ENCODE data around the gene RALGDS.

DNA sequence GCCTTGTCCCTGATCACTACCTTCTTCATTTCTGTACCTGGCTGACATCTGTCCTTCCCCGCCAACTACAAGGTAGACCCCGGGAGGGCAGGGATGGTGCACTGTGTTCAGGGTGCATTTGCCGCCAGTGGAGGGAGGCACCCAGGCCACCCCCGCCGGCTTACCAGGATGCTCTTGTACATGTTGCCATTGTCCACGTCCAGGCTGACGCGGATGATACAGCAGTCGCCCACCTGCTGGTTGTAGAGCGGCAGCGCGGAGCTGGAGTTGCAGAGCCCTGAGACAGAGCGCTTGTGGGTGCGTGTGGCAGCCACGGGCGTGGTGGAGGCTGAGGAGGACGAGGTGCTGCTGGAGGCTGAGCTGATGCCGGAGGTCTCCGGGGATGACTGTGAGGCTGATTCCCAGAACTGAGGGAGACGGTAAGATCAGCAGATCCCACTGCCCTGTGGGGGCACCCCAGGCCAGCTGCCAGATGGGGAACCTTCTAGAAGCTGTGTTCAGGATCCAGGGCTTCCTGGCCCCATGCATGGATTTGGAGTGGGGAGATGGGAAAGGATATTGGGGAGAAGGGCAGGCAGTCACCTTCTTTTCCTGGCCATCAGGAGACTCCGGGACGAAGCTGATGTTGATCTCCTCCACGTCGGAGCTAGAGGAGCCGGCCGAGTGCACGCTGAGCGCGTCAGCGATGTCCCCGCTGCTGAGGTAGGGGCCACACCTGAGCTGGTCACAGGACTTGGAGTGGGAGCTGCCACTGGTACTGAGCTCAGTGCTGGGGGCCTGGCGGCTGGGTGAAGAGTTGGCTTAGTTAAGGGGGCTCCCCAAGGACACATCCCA lies 19.5 kb downstream of the RALGDS start:
- TF ChIP-seq, protein P1, sequence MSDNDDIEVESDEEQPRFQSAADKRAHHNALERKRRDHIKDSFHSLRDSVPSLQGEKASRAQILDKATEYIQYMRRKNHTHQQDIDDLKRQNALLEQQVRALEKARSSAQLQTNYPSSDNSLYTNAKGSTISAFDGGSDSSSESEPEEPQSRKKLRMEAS (CRISPR knock-in tag; IDR thresholded peaks at IDR 0.05): no peak
- TF ChIP-seq, protein P2, sequence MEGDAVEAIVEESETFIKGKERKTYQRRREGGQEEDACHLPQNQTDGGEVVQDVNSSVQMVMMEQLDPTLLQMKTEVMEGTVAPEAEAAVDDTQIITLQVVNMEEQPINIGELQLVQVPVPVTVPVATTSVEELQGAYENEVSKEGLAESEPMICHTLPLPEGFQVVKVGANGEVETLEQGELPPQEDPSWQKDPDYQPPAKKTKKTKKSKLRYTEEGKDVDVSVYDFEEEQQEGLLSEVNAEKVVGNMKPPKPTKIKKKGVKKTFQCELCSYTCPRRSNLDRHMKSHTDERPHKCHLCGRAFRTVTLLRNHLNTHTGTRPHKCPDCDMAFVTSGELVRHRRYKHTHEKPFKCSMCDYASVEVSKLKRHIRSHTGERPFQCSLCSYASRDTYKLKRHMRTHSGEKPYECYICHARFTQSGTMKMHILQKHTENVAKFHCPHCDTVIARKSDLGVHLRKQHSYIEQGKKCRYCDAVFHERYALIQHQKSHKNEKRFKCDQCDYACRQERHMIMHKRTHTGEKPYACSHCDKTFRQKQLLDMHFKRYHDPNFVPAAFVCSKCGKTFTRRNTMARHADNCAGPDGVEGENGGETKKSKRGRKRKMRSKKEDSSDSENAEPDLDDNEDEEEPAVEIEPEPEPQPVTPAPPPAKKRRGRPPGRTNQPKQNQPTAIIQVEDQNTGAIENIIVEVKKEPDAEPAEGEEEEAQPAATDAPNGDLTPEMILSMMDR (IDR thresholded peaks at IDR 0.05): no peak
- TF ChIP-seq IRF2 (CRISPR knock-in tag; IDR thresholded peaks at IDR 0.05; ENCODE audit: borderline replicate concordance, low read depth) (no peak), ZNF219 (CRISPR knock-in tag; IDR thresholded peaks at IDR 0.05; ENCODE audit: borderline replicate concordance) (no peak)
- TF ChIP-seq, protein P3, sequence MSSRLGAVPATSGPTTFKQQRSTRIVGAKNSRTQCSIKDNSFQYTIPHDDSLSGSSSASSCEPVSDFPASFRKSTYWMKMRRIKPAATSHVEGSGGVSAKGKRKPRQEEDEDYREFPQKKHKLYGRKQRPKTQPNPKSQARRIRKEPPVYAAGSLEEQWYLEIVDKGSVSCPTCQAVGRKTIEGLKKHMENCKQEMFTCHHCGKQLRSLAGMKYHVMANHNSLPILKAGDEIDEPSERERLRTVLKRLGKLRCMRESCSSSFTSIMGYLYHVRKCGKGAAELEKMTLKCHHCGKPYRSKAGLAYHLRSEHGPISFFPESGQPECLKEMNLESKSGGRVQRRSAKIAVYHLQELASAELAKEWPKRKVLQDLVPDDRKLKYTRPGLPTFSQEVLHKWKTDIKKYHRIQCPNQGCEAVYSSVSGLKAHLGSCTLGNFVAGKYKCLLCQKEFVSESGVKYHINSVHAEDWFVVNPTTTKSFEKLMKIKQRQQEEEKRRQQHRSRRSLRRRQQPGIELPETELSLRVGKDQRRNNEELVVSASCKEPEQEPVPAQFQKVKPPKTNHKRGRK (CRISPR knock-in tag; IDR thresholded peaks at IDR 0.05; ENCODE audit: borderline replicate concordance): no peak
- TF ChIP-seq, protein P4, sequence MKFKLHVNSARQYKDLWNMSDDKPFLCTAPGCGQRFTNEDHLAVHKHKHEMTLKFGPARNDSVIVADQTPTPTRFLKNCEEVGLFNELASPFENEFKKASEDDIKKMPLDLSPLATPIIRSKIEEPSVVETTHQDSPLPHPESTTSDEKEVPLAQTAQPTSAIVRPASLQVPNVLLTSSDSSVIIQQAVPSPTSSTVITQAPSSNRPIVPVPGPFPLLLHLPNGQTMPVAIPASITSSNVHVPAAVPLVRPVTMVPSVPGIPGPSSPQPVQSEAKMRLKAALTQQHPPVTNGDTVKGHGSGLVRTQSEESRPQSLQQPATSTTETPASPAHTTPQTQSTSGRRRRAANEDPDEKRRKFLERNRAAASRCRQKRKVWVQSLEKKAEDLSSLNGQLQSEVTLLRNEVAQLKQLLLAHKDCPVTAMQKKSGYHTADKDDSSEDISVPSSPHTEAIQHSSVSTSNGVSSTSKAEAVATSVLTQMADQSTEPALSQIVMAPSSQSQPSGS (CRISPR knock-in tag; IDR thresholded peaks at IDR 0.05; ENCODE audit: borderline replicate concordance, low read depth): no peak

All from WTC11 (cell line).